HL-60 (cell line): ENCODE results near the gene NR5A1.

Experiments
- DNase-seq, 2 experiments: peaks; one replicate each; pipeline ENCODE4 v3.0.0-alpha.2; 2010 to 2020; ENCODE audit warnings: low read depth in 1 of 2, low spot score in 1 of 2
- H3K27ac ChIP-seq: fragments of 250-450 bp; sonication (Bioruptor Pico); replicated peaks from 2 replicates; pipeline ENCODE4 v1.5.1; 2020; ENCODE audit warnings: mild to moderate bottlenecking, moderate library complexity
- H3K27me3 ChIP-seq: fragments of 250-450 bp; sonication (Bioruptor Pico); 2 replicates; pipeline ENCODE4 v1.5.1; 2021; ENCODE audit warnings: mild to moderate bottlenecking, moderate library complexity; ENCODE audit not compliant: insufficient read depth, poor library complexity, severe bottlenecking
- H3K4me3 ChIP-seq: replicated peaks from 2 replicates; pipeline ENCODE4 v1.5.1; 2011; ENCODE audit warnings: mild to moderate bottlenecking, control low read depth, low read length; ENCODE audit not compliant: insufficient read depth
- CTCF ChIP-seq: IDR thresholded peaks from one replicate; pipeline ENCODE4 v1.5.1; 2011; ENCODE audit warnings: low read length, control low read depth, inconsistent platforms; ENCODE audit not compliant: insufficient read depth
- GABPA ChIP-seq: IDR thresholded peaks from 2 replicates; pipeline ENCODE4 v1.6.1; 2012; ENCODE audit warnings: low read depth
- POLR2AphosphoS5 ChIP-seq: IDR thresholded peaks from 2 replicates; pipeline ENCODE4 v1.6.1; 2012; ENCODE audit warnings: low read depth
- REST ChIP-seq: IDR thresholded peaks from 2 replicates; pipeline ENCODE4 v1.6.1; 2012; ENCODE audit warnings: low read depth; ENCODE audit not compliant: insufficient replicate concordance
- SPI1 ChIP-seq: IDR thresholded peaks from 2 replicates; pipeline ENCODE4 v1.6.1; 2012; ENCODE audit warnings: low read depth, mild to moderate bottlenecking, borderline replicate concordance

NR5A1 gene

GRCh38 chr9:124450241-124450924 lies 56.8 kb downstream of the NR5A1 start, which contains the start of gene ADGRD2:
Gene ADGRD2 (plus strand): TSS chr9:124450451. CDS start chr9:124451667, 1,216 bp downstream.
- Histone ChIP-seq H3K27ac (no peak within 1 kb of the TSS), H3K4me3 (no peak within 1 kb of the TSS), H3K27me3 (peaks cover 6% of the 10 kb centered on the region)
- DNase-seq: no peak
- no peak for TF ChIP-seq CTCF
- no peak for TF ChIP-seq GABPA
- no peak for TF ChIP-seq SPI1
- no peak for TF ChIP-seq POLR2AphosphoS5
- no peak for TF ChIP-seq REST

GRCh38 chr9:124449381-124450151 lies 57.6 kb downstream of the NR5A1 start:
- no peak for DNase-seq
- H3K27me3 ChIP-seq: peaks cover 6% of the 10 kb centered on the region
- TF ChIP-seq CTCF (no peak), GABPA (no peak), POLR2AphosphoS5 (no peak), SPI1 (no peak)
- no peak overlapping the region for H3K4me3 ChIP-seq
- no peak overlapping the region for H3K27ac ChIP-seq

- TF ChIP-seq CTCF (no peak), SPI1 (no peak), REST (no peak), POLR2AphosphoS5 (no peak), GABPA (no peak)
- Histone ChIP-seq H3K27me3 (peaks cover 6% of the 10 kb centered on the region), H3K4me3 (no peak overlapping the region), H3K27ac (no peak overlapping the region)
- no peak for DNase-seq
These were observed 59.2 kb downstream of the NR5A1 start for GRCh38 chr9:124448019-124448418.
